Progenitor cell of endocrine pancreas (in vitro differentiated cells): ENCODE data around the gene POGZ. TPM values are rescaled to one million over a fixed set of nuclear protein-coding genes. Genes with fewer than 3 reads are reported as not detected.

ENCODE experiments used
- DNase-seq: peaks from one replicate; pipeline ENCODE4 v3.0.0; 2021; ENCODE audit warnings: low spot score; ENCODE audit not compliant: unreplicated experiment
- H3K27ac Mint-ChIP-seq: 2 replicates; pipeline ENCODE4 v1.8.0; 2021; ENCODE audit warnings: mild to moderate bottlenecking, moderate library complexity, mixed read lengths
- H3K27me3 Mint-ChIP-seq: 2 replicates; pipeline ENCODE4 v1.8.0; 2021; ENCODE audit warnings: mixed read lengths
- H3K36me3 Mint-ChIP-seq: 2 replicates; pipeline ENCODE4 v1.8.0; 2022; ENCODE audit warnings: mixed read lengths; ENCODE audit not compliant: insufficient read depth
- H3K4me1 Mint-ChIP-seq: 2 replicates; pipeline ENCODE4 v1.8.0; 2021; ENCODE audit warnings: low read depth, mixed read lengths
- H3K4me3 Mint-ChIP-seq: 2 replicates; pipeline ENCODE4 v1.8.0; 2021; ENCODE audit warnings: low read depth, mild to moderate bottlenecking, moderate library complexity, mixed read lengths
- H3K9me3 Mint-ChIP-seq: 2 replicates; pipeline ENCODE4 v1.8.0; 2021; ENCODE audit warnings: low read depth, mixed read lengths
- CTCF ChIP-seq: fragments of 200-600 bp; sonication (generic); IDR thresholded peaks from one replicate; pipeline ENCODE4 v1.5.0; 2021; ENCODE audit warnings: antibody characterized with exemption, mild to moderate bottlenecking; ENCODE audit not compliant: unreplicated experiment
- total RNA-seq: library from RNA; stranded (reverse); gene quantifications from 2 replicates; pipeline ENCODE4 v1.2.1, GENCODE V29; 2021

Gene POGZ
- total RNA-seq, 1 donor from 2014 or later = 188 TPM

GRCh38 chr1:151386002-151386401 is 73.3 kb downstream of the POGZ start:
- Mint-ChIP-seq H3K9me3 (no peaks in the 10 kb centered on the region), H3K27me3 (no peaks in the 10 kb centered on the region), H3K4me3 (no peak overlapping the region), H3K36me3 (no peaks in the 10 kb centered on the region), H3K4me1 (no peaks in the 10 kb centered on the region), H3K27ac (no peak overlapping the region)
- DNase-seq = no peak
- TF ChIP-seq CTCF = no peak

GRCh38 chr1:151384584-151384983 is 74.7 kb downstream of the POGZ start:
- H3K27me3 Mint-ChIP-seq = no peaks in the 10 kb centered on the region
- no peaks in the 10 kb centered on the region for H3K36me3 Mint-ChIP-seq

GRCh38 chr1:151377150-151377884 is 82.0 kb downstream of the POGZ start:
- Mint-ChIP-seq H3K4me3 (no peak overlapping the region), H3K27ac (no peak overlapping the region), H3K9me3 (no peaks in the 10 kb centered on the region), H3K27me3 (no peaks in the 10 kb centered on the region), H3K36me3 (no peaks in the 10 kb centered on the region), H3K4me1 (peaks cover 9% of the 10 kb centered on the region)
- no peak for TF ChIP-seq CTCF
- no peak for DNase-seq

More at GRCh38 chr1:151384584-151384983, 74.7 kb downstream of the POGZ start:
- H3K9me3 Mint-ChIP-seq = no peaks in the 10 kb centered on the region
- H3K27ac Mint-ChIP-seq = no peak overlapping the region
- DNase-seq = no peak
- H3K4me3 Mint-ChIP-seq = no peak overlapping the region
- TF ChIP-seq CTCF = no peak
- no peaks in the 10 kb centered on the region for H3K4me1 Mint-ChIP-seq

GRCh38 chr1:151373196-151373595 is 86.1 kb downstream of the POGZ start:
- peak overlapping the region; percentile 93 for H3K27ac Mint-ChIP-seq
- TF ChIP-seq CTCF = no peak
- no peaks in the 10 kb centered on the region for H3K36me3 Mint-ChIP-seq

GRCh38 chr1:151372058-151372934 is 87.0 kb downstream of the POGZ start, which contains the start of gene SELENBP1:
Gene SELENBP1 (minus strand): TSS chr1:151372705. CDS start chr1:151372641, 64 bp downstream.
- peak; percentile 34 for DNase-seq
- peak within 1 kb of the TSS; percentile 75 for H3K4me3 Mint-ChIP-seq
- peak within 1 kb of the TSS; percentile 93 for H3K27ac Mint-ChIP-seq
- TF ChIP-seq CTCF = no peak
- H3K36me3 Mint-ChIP-seq = peaks cover 3% of the 10 kb centered on the region
- no peaks in the 10 kb centered on the region for H3K9me3 Mint-ChIP-seq
- no peaks in the 10 kb centered on the region for H3K27me3 Mint-ChIP-seq
- peaks cover 18% of the 10 kb centered on the region for H3K4me1 Mint-ChIP-seq

More at GRCh38 chr1:151373196-151373595, 86.1 kb downstream of the POGZ start:
- Mint-ChIP-seq H3K4me3 (peak overlapping the region; percentile 44), H3K4me1 (peaks cover 18% of the 10 kb centered on the region), H3K9me3 (no peaks in the 10 kb centered on the region), H3K27me3 (no peaks in the 10 kb centered on the region)
- DNase-seq = no peak
